ENCODE results near the gene MIXL1.

Gene MIXL1

DNA sequence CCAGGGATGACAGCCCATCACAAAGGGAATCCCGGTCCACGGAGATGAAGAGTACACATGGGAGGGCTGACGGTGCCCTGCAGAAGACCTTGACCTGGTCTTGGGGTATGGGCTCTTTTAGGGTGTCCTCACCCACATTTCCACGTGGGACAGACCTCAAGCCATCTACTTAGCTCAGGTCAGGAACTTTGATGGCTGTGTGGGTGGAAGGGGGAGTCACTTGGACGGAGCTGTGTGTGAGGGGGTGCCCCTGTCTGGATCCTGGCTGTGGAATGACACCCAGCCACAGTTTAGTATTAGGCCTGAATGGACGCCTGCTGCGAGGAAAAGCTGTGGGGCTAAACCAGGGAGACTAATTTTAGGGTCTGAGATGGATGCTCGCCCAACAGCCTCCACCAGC lies 10.9 kb upstream of the MIXL1 start:
- Histone ChIP-seq H3K27ac (ENCODE audit: low read depth, low read length, poor library complexity, severe bottlenecking) (no peak overlapping the region), H3K9me2 (ENCODE audit: low read depth, low read length) (no peaks in the 10 kb centered on the region), H3K4me1 (ENCODE audit: insufficient read depth, low read length, severe bottlenecking) (peaks cover 5% of the 10 kb centered on the region), H3K9me3 (ENCODE audit: low read length) (no peaks in the 10 kb centered on the region), H3K9ac (ENCODE audit: low read length) (no peak overlapping the region), H3K4me3 (ENCODE audit: low read depth, low read length, poor library complexity, severe bottlenecking) (no peak overlapping the region), H4K20me1 (ENCODE audit: insufficient read depth, low read length) (no peaks in the 10 kb centered on the region), H3K36me3 (ENCODE audit: insufficient read depth, low read length) (no peaks in the 10 kb centered on the region), H2AFZ (ENCODE audit: low read length) (no peak overlapping the region), H3K27me3 (ENCODE audit: insufficient read depth, low read length) (0 out of 2 replicates have a peak, but pooled peaks cover 5% of the 10 kb centered on the region), H3F3A (ENCODE audit: insufficient read depth, low read length) (no peaks in the 10 kb centered on the region), H3K4me2 (ENCODE audit: low read length) (no peak overlapping the region), H3K79me2 (ENCODE audit: insufficient read depth, low read length) (no peaks in the 10 kb centered on the region)
- TF ChIP-seq EZH2 (IDR thresholded peaks at IDR 0.05; ENCODE audit: borderline replicate concordance, low read length): no peak
- TF ChIP-seq, protein P1, sequence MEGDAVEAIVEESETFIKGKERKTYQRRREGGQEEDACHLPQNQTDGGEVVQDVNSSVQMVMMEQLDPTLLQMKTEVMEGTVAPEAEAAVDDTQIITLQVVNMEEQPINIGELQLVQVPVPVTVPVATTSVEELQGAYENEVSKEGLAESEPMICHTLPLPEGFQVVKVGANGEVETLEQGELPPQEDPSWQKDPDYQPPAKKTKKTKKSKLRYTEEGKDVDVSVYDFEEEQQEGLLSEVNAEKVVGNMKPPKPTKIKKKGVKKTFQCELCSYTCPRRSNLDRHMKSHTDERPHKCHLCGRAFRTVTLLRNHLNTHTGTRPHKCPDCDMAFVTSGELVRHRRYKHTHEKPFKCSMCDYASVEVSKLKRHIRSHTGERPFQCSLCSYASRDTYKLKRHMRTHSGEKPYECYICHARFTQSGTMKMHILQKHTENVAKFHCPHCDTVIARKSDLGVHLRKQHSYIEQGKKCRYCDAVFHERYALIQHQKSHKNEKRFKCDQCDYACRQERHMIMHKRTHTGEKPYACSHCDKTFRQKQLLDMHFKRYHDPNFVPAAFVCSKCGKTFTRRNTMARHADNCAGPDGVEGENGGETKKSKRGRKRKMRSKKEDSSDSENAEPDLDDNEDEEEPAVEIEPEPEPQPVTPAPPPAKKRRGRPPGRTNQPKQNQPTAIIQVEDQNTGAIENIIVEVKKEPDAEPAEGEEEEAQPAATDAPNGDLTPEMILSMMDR (IDR thresholded peaks at IDR 0.05; ENCODE audit: low read length): no peak

DNA sequence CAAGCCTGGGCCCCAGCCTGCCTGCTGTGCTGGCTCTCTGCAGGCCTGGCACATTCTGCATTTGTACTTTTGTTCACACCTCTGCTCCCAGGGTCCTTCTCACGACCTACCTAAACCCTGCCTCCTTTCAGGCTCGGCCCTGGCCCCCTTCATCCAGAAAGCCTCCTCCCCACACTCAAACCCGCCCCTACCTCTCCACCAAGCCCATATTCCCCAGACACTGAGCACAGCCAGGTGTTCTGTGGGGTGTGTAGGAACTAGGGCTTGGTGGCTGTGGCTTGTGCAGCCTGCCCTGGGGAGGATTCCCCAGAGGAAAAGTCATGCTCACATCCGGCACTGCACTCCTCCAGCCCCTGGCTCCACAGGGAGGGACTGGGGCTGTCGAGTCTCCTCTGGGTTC lies 8.2 kb upstream of the MIXL1 start:
- H3K4me2 ChIP-seq (ENCODE audit: low read length): no peak overlapping the region
- H3K27me3 ChIP-seq (ENCODE audit: insufficient read depth, low read length): no peaks in the 10 kb centered on the region
- no peaks in the 10 kb centered on the region for H4K20me1 ChIP-seq (ENCODE audit: insufficient read depth, low read length)
- H3F3A ChIP-seq (ENCODE audit: insufficient read depth, low read length): no peaks in the 10 kb centered on the region
- H3K27ac ChIP-seq (ENCODE audit: low read depth, low read length, poor library complexity, severe bottlenecking): no peak overlapping the region
- H3K79me2 ChIP-seq (ENCODE audit: insufficient read depth, low read length): no peaks in the 10 kb centered on the region
- no peak overlapping the region for H3K9ac ChIP-seq (ENCODE audit: low read length)
- no peak overlapping the region for H3K4me3 ChIP-seq (ENCODE audit: low read depth, low read length, poor library complexity, severe bottlenecking)
- H2AFZ ChIP-seq (ENCODE audit: low read length): no peak overlapping the region
- no peaks in the 10 kb centered on the region for H3K36me3 ChIP-seq (ENCODE audit: insufficient read depth, low read length)
- H3K4me1 ChIP-seq (ENCODE audit: insufficient read depth, low read length, severe bottlenecking): peaks cover 13% of the 10 kb centered on the region
- TF ChIP-seq EZH2 (IDR thresholded peaks at IDR 0.05; ENCODE audit: borderline replicate concordance, low read length): no peak
- TF ChIP-seq, protein P1 (IDR thresholded peaks at IDR 0.05; ENCODE audit: low read length): no peak
- no peaks in the 10 kb centered on the region for H3K9me3 ChIP-seq (ENCODE audit: low read length)
- no peaks in the 10 kb centered on the region for H3K9me2 ChIP-seq (ENCODE audit: low read depth, low read length)

DNA sequence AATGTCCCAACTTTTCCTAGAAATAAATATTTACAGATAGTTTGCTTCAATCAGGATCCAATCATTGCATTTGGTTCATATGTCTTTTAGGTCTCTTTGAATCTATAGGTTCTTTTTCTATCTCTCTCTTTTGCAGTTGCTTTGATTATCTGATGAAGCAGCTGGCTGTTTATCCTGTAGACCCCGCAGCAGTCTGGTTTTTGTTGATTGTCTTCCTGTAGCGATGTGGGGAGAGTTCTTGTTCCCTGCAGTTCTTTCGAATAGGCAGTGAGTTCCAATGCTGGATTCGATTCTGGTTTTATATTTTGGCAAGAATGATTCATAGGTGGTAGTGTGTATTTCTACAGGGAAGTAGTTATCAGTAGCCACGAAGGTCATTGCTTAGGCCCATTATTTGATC lies 7.4 kb upstream of the MIXL1 start:
- no peak overlapping the region for H2AFZ ChIP-seq (ENCODE audit: low read length)
- H3K9me3 ChIP-seq (ENCODE audit: low read length): no peaks in the 10 kb centered on the region
- H4K20me1 ChIP-seq (ENCODE audit: insufficient read depth, low read length): no peaks in the 10 kb centered on the region
- no peaks in the 10 kb centered on the region for H3K79me2 ChIP-seq (ENCODE audit: insufficient read depth, low read length)
- no peaks in the 10 kb centered on the region for H3K9me2 ChIP-seq (ENCODE audit: low read depth, low read length)
- no peak for TF ChIP-seq EZH2 (IDR thresholded peaks at IDR 0.05; ENCODE audit: borderline replicate concordance, low read length)
- TF ChIP-seq, protein P1 (IDR thresholded peaks at IDR 0.05; ENCODE audit: low read length): no peak
- H3K27me3 ChIP-seq (ENCODE audit: insufficient read depth, low read length): no peaks in the 10 kb centered on the region
- H3K4me3 ChIP-seq (ENCODE audit: low read depth, low read length, poor library complexity, severe bottlenecking): no peak overlapping the region
- H3K9ac ChIP-seq (ENCODE audit: low read length): no peak overlapping the region
- no peaks in the 10 kb centered on the region for H3K36me3 ChIP-seq (ENCODE audit: insufficient read depth, low read length)
- peaks cover 13% of the 10 kb centered on the region for H3K4me1 ChIP-seq (ENCODE audit: insufficient read depth, low read length, severe bottlenecking)
- no peak overlapping the region for H3K27ac ChIP-seq (ENCODE audit: low read depth, low read length, poor library complexity, severe bottlenecking)
- H3F3A ChIP-seq (ENCODE audit: insufficient read depth, low read length): no peaks in the 10 kb centered on the region
- H3K4me2 ChIP-seq (ENCODE audit: low read length): no peak overlapping the region
